Measurements from ENCODE around the gene FAM13A. TPM values are rescaled to one million over a fixed set of nuclear protein-coding genes. Genes with fewer than 3 reads are reported as not detected.
A peak's percentile ranks its signal among the peaks of the same experiment; 100 is the strongest.

Gene FAM13A
- total and polyA plus RNA-seq, 2 of the 8 experiments (the other 6 are each of a cell fraction or from before 2014, with no cell fraction given), result 7.1 to 16.5 TPM

GRCh38 chr4:88814043-88814617 is 242.9 kb downstream of the FAM13A start:
- no peak for FAIRE-seq
- Histone ChIP-seq H3K79me1 (ENCODE audit: low read depth, low read length) (no peaks in the 10 kb centered on the region), H2AFZ (ENCODE audit: low read length) (no peak overlapping the region), H2AK5ac (ENCODE audit: low read depth, low read length) (no peak overlapping the region), H3K4me1 (replicated peaks in 1 of 4; ENCODE audit: control insufficient read depth in 3 of 4, insufficient read depth in 4 of 4, low read length in 3 of 4) (no peaks in the 10 kb centered on the region), H3K9ac (replicated peaks in 1 of 4; ENCODE audit: extremely low read depth in 1 of 4, low read depth in 3 of 4, low read length in 3 of 4) (no peak overlapping the region), H3K4ac (replicated peaks; ENCODE audit: insufficient read length, low read depth, low read length) (no peak overlapping the region), H2BK120ac (replicated peaks; ENCODE audit: low read depth, low read length) (no peak overlapping the region), H3K4me3 (ENCODE audit: extremely low read depth in 1 of 4, insufficient read depth in 2 of 4, low read depth in 3 of 4, low read length in 4 of 4) (no peak overlapping the region), H4K8ac (ENCODE audit: extremely low read depth, insufficient read depth, low read length) (no peak overlapping the region), H3K27ac (ENCODE audit: low read depth, low read length) (no peak overlapping the region), H4K5ac (ENCODE audit: insufficient read length, low read depth, low read length) (no peak overlapping the region), H3K79me2 (ENCODE audit: control insufficient read depth in 1 of 2, insufficient read depth in 2 of 2, low read length in 2 of 2) (no peaks in the 10 kb centered on the region), H2BK15ac (ENCODE audit: low read length) (no peak overlapping the region), H2BK12ac (ENCODE audit: low read depth, low read length) (no peak overlapping the region), H3K18ac (ENCODE audit: extremely low read depth, low read length) (no peak overlapping the region), H2BK5ac (ENCODE audit: low read depth, low read length) (no peak overlapping the region), H3K23me2 (ENCODE audit: low read depth, low read length) (no peaks in the 10 kb centered on the region), H4K91ac (replicated peaks; ENCODE audit: insufficient read length, low read length) (no peak overlapping the region), H2BK20ac (ENCODE audit: low read length) (no peak overlapping the region), H3K9me3 (ENCODE audit: insufficient read depth in 2 of 2, low read depth in 1 of 2, low read length in 1 of 2) (no peaks in the 10 kb centered on the region), H3K14ac (ENCODE audit: insufficient read length) (no peak overlapping the region), H3K27me3 (replicated peaks in 1 of 4; ENCODE audit: control insufficient read depth in 3 of 4, extremely low read depth in 1 of 4, insufficient read depth in 3 of 4, low read length in 3 of 4) (no peaks in the 10 kb centered on the region), H3K4me2 (ENCODE audit: insufficient read depth in 1 of 2, low read depth in 2 of 2, low read length in 2 of 2) (no peak overlapping the region), H3K36me3 (ENCODE audit: control insufficient read depth in 2 of 4, insufficient read depth in 4 of 4, low read length in 3 of 4) (no peaks in the 10 kb centered on the region), H3K23ac (ENCODE audit: insufficient read length) (no peak overlapping the region), H3K56ac (replicated peaks; ENCODE audit: insufficient read length, low read depth, low read length) (no peak overlapping the region), H4K20me1 (replicated peaks in 1 of 2; ENCODE audit: control insufficient read depth in 1 of 2, insufficient read depth in 2 of 2, low read length in 2 of 2) (no peaks in the 10 kb centered on the region)
- ChIA-PET POLR2A (ENCODE audit: partially characterized antibody) (interaction anchor here (1.2 kb wide), 1 partner anchor 298 kb away, joined by 3 read pairs; the partner anchor contains the start of gene TIGD2), CTCF (ENCODE audit: partially characterized antibody) (interaction anchor here (0.7 to 12.6 kb wide), 6 partner anchors 9 to 526 kb away, joined by 3 to 224 read pairs (median 4); no protein-coding TSS in a partner anchor)
- 81% methylated on average over 6 of the region's 6 CpGs; no CpG with 5 or more reads in 1 of the 2 experiments for WGBS, 2 experiments (ENCODE audit: extremely low coverage in 1 of 2, insufficient coverage in 1 of 2, insufficient read length in 1 of 2, insufficient replicate concordance in 2 of 2, low coverage in 1 of 2, low lambda C conversion rate in 2 of 2, missing lambda C conversion rate in 1 of 2)
- no peak for DNase-seq (ENCODE audit: low read depth in 1 of 2, low spot score in 2 of 2)
- TF ChIP-seq SIN3A (conservative IDR thresholded peaks at IDR 0.05 in 1 of 2, IDR thresholded peaks at IDR 0.05 in 1 of 2; ENCODE audit: low read depth in 1 of 2, low read length in 2 of 2), result no peak
- peak; percentile 28 to 50 (median 43); a peak in 3 of 4 replicates for TF ChIP-seq CTCF (IDR thresholded peaks at IDR 0.05; ENCODE audit: control extremely low read depth in 1 of 3, insufficient read depth in 1 of 3, low read depth in 1 of 3, low read length in 3 of 3)
- no peak for TF ChIP-seq CHD1 (IDR thresholded peaks at IDR 0.05; ENCODE audit: low read depth, low read length)
- TF ChIP-seq JUND (IDR thresholded peaks at IDR 0.05; ENCODE audit: low read length), result no peak
- peak; percentile 11 to 39; a peak in 3 of 4 replicates for TF ChIP-seq RAD21 (IDR thresholded peaks at IDR 0.05 in 1 of 2, conservative IDR thresholded peaks at IDR 0.05 in 1 of 2; ENCODE audit: low read depth in 2 of 2, low read length in 2 of 2)

Data from H1 (cell line).